ENCODE data around the gene MIER1. TPM values are rescaled to one million over a fixed set of nuclear protein-coding genes. Genes with fewer than 3 reads are reported as not detected.

The MIER1 gene
- total RNA-seq, 1 experiment from 2014 or later, result 28.7 TPM

- H3K36me3 ChIP-seq (ENCODE audit: control insufficient read depth in 1 of 2, insufficient read depth in 2 of 2, low read length in 2 of 2), result peaks cover 13 to 32% of the 10 kb centered on the region in 2 experiments
- H3K4me2 ChIP-seq (ENCODE audit: low read length), result no peak overlapping the region
- intact Hi-C loops (cut with micrococcal nuclease), result no loop called here
- DNase-seq (ENCODE audit: low read depth, low spot score) (no peak), ATAC-seq (no peak)
- no peaks in the 10 kb centered on the region for H3K4me1 ChIP-seq (ENCODE audit: control insufficient read depth in 1 of 2, insufficient read depth in 2 of 2, low read length in 2 of 2)
- CTCF ChIA-PET, result no interaction called here
- BruUV-seq (replicated peaks), result no TSS peak
- H3K9me3 ChIP-seq (ENCODE audit: control insufficient read depth in 1 of 2, insufficient read depth in 1 of 2, low read depth in 1 of 2, low read length in 2 of 2), result no peaks in the 10 kb centered on the region
- no peak overlapping the region for H3K9ac ChIP-seq (ENCODE audit: low read length)
- no peak overlapping the region for H3K4me3 ChIP-seq (replicated peaks in 1 of 2; ENCODE audit: low read depth in 1 of 2, low read length in 2 of 2)
- RAD21 ChIA-PET (ENCODE audit: low non-redundant PET in 1 of 2, low total read pairs in 2 of 2, uncharacterized antibody in 2 of 2, unreplicated experiment in 2 of 2), result no interaction called here
- H3K79me2 ChIP-seq (ENCODE audit: insufficient read depth, low read length), result 0 out of 2 replicates have a peak, but pooled peaks cover 7% of the 10 kb centered on the region
- no peaks in the 10 kb centered on the region for H3K27me3 ChIP-seq (ENCODE audit: insufficient read depth, low read length)
- no peak overlapping the region for H2AFZ ChIP-seq (ENCODE audit: low read depth, low read length, poor library complexity, severe bottlenecking)
- POLR2A ChIA-PET, result no interaction called here
- no peak overlapping the region for H3K27ac ChIP-seq (ENCODE audit: low read depth, low read length)
- TF ChIP-seq SIN3A (IDR thresholded peaks at IDR 0.05; ENCODE audit: low read depth) (no peak), SP1 (IDR thresholded peaks at IDR 0.05; ENCODE audit: low read depth) (no peak), YY1 (IDR thresholded peaks at IDR 0.05; ENCODE audit: extremely low read depth, insufficient replicate concordance, low read depth, low read length) (no peak), CEBPB (IDR thresholded peaks at IDR 0.05; ENCODE audit: low read depth) (no peak), CBX3 (IDR thresholded peaks at IDR 0.05; ENCODE audit: low read depth) (no peak), ZBTB33 (IDR thresholded peaks at IDR 0.05; ENCODE audit: extremely low read depth, insufficient replicate concordance, low read length) (no peak), ZNF274 (IDR thresholded peaks at IDR 0.05; ENCODE audit: low read depth, low read length) (no peak), FOSL1 (IDR thresholded peaks at IDR 0.05; ENCODE audit: low read depth) (no peak), EZH2 (IDR thresholded peaks at IDR 0.05) (no peak), ZFX (IDR thresholded peaks at IDR 0.05) (no peak), POLR2AphosphoS5 (IDR thresholded peaks at IDR 0.05; ENCODE audit: low read depth, low read length) (no peak), RAD21 (IDR thresholded peaks at IDR 0.05; ENCODE audit: low read depth) (no peak), ATF3 (IDR thresholded peaks at IDR 0.05) (no peak), EGR1 (IDR thresholded peaks at IDR 0.05; ENCODE audit: low read depth) (no peak), SRF (IDR thresholded peaks at IDR 0.05; ENCODE audit: low read depth) (no peak), CTCF (IDR thresholded peaks at IDR 0.05 in 2 of 3, conservative IDR thresholded peaks at IDR 0.05 in 1 of 3; ENCODE audit: borderline replicate concordance in 1 of 3, insufficient read depth in 1 of 3, low read depth in 2 of 3, low read length in 2 of 3) (no peak), EZH2phosphoT487 (IDR thresholded peaks at IDR 0.05; ENCODE audit: borderline replicate concordance) (no peak), POLR2A (IDR thresholded peaks at IDR 0.05; ENCODE audit: borderline replicate concordance, extremely low read depth, insufficient read depth, insufficient read length) (no peak)
- H4K20me1 ChIP-seq (ENCODE audit: insufficient read depth), result no peaks in the 10 kb centered on the region
- no peaks in the 10 kb centered on the region for H3K9me2 ChIP-seq (ENCODE audit: insufficient read depth)
These were observed 43.8 kb downstream of the MIER1 start for GRCh38 chr1:66968574-66968973.
